ENCODE measurements around the gene PIPOX. TPM values are rescaled to one million over a fixed set of nuclear protein-coding genes. Genes with fewer than 3 reads are reported as not detected.

PIPOX gene
- total and polyA plus RNA-seq, 2 of the 13 experiments (the other 11 are each of a cell fraction or from before 2014, with no cell fraction given), result 87.3 to 154 TPM

GRCh38 chr17:29005936-29006511, 36.9 kb upstream of the PIPOX start, which contains the start of gene SEZ6 (continued):
- TF ChIP-seq NFAT5 (CRISPR knock-in tag; IDR thresholded peaks at IDR 0.05), result peak; percentile 96
- no peak for TF ChIP-seq ZNF292 (CRISPR knock-in tag; IDR thresholded peaks at IDR 0.05; ENCODE audit: borderline replicate concordance, low read depth)
- TF ChIP-seq U2AF1 (optimal IDR thresholded peaks at IDR 0.05; ENCODE audit: low read depth, low read length), result no peak
- no peak for TF ChIP-seq SNAPC4 (CRISPR knock-in tag; IDR thresholded peaks at IDR 0.05)
- peak; percentile 79 for TF ChIP-seq ISL2 (CRISPR knock-in tag; IDR thresholded peaks at IDR 0.05)
- TF ChIP-seq TIGD3 (CRISPR knock-in tag; IDR thresholded peaks at IDR 0.05; ENCODE audit: borderline replicate concordance), result 0 out of 2 replicates have a peak, but pooled peaks have one; percentile 64
- TF ChIP-seq GATA4 (IDR thresholded peaks at IDR 0.05; ENCODE audit: borderline replicate concordance, low read depth), result no peak
- 0 out of 2 replicates have a peak, but pooled peaks have one; percentile 39 for TF ChIP-seq ZNF644 (CRISPR knock-in tag; IDR thresholded peaks at IDR 0.05; ENCODE audit: low read depth)
- no peak for TF ChIP-seq ZNF296 (CRISPR knock-in tag; conservative IDR thresholded peaks at IDR 0.05)
- TF ChIP-seq CERS6 (CRISPR knock-in tag; IDR thresholded peaks at IDR 0.05), result no peak
- peak; percentile 90 for TF ChIP-seq ZSCAN31 (CRISPR knock-in tag; IDR thresholded peaks at IDR 0.05; ENCODE audit: low read depth)
- 0 out of 2 replicates have a peak, but pooled peaks have one; percentile 39 for TF ChIP-seq BRF2 (CRISPR knock-in tag; IDR thresholded peaks at IDR 0.05)
- TF ChIP-seq TAF1 (CRISPR knock-in tag; IDR thresholded peaks at IDR 0.05), result 0 out of 2 replicates have a peak, but pooled peaks have one; percentile 28
- no peak for TF ChIP-seq FOXA1 (IDR thresholded peaks at IDR 0.05)
- no peak for TF ChIP-seq FOXA1 (CRISPR knock-in tag; IDR thresholded peaks at IDR 0.05)
- TF ChIP-seq RELA (CRISPR knock-in tag; IDR thresholded peaks at IDR 0.05), result 0 out of 2 replicates have a peak, but pooled peaks have one; percentile 45
